SW480 (cell line): ENCODE data around the gene PVALB.
A peak's percentile ranks its signal among the peaks of the same experiment; 100 is the strongest.

ENCODE experiments used
- DNase-seq: peaks from one replicate; pipeline ENCODE4 v3.0.0-alpha.2; 2016; ENCODE audit warnings: low spot score

The PVALB gene

DNA sequence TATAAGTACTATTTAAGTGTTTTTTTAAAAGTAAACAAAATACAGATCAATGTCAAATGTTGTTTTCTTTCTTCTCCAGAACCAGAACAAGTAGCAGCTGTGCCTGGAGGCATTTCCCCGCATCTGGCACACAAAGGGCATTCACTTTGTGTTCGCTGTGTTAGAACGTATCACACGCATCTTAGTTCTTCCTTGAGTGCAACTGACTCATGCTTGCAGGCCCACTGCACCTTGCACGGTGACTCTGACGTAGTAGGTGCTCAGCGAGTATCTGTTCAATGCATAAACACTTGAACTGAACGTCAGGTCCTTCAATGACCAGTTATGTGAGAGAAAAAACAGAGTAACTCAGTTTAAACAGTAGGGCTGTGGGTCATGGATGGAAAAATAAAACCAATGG is 44.4 kb downstream of the PVALB start:
- no peak for DNase-seq

DNA sequence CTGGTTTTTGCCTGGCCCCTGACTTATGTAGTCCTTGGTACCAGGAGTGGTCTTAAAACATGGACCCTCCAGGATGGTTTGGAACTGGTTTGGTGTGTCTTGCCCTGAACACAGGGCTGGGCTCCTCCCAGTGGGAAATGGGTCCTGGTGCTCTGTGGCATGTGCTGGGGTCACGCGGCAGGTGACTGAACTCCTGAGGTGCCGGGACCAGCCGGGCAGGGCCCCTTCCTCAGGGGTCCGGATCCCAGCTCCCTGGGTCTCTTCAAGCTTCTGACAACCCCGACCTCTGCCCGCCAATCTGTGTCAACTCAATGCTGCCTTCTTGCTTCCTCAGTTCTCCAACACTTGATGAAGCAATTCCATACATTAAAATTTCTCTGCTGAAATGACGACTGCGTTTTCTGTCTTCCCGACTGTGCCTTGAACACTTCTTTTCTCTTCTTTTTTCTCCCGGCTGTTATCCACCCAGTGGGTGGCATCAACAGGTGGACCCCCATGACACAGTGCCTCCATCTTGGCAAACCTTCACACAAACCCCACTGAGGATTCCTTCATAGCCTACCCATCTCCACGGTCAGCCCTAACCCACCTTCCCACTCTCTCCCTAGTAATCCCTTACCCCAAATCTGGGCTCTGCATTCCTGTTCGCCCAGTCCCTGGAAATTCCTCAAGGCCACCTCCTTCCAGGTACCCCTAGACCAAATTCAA is 45.3 kb downstream of the PVALB start:
- no peak for DNase-seq

DNA sequence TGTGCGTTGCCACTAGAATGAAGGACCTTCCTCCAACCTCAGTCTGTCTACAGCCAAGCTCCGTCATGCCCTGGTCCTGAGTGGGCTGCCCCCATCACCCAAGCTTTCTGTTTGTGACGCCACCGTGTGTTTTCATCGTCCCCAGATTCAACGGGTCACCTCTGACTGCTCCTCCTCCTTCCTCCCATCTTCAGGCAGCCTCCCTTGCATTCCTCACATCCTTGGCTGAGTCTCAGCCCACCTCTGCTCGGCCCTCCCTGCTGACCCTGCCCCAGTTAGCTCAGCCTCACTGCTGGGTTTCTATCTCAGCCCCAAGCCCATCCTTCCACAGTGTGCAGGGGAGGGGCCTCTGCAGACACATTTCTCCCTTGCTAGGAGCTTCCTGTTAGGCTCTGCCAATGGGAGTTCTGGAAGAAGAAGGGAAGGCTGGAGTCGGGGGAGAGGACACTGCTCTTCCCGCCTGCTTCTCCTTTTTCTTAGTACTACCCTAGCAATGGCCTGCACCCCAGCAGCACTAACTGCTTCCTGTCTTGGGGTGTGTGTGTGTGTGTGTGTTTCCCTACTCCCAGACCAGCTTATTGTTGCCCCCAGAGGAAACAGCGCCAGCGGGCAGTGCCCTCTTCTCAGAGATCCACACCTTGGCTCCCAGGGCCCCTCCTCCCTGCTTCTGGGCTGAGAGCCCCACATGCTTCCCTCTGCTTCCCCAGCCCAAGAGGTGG is 46.2 kb downstream of the PVALB start:
- no peak for DNase-seq

DNA sequence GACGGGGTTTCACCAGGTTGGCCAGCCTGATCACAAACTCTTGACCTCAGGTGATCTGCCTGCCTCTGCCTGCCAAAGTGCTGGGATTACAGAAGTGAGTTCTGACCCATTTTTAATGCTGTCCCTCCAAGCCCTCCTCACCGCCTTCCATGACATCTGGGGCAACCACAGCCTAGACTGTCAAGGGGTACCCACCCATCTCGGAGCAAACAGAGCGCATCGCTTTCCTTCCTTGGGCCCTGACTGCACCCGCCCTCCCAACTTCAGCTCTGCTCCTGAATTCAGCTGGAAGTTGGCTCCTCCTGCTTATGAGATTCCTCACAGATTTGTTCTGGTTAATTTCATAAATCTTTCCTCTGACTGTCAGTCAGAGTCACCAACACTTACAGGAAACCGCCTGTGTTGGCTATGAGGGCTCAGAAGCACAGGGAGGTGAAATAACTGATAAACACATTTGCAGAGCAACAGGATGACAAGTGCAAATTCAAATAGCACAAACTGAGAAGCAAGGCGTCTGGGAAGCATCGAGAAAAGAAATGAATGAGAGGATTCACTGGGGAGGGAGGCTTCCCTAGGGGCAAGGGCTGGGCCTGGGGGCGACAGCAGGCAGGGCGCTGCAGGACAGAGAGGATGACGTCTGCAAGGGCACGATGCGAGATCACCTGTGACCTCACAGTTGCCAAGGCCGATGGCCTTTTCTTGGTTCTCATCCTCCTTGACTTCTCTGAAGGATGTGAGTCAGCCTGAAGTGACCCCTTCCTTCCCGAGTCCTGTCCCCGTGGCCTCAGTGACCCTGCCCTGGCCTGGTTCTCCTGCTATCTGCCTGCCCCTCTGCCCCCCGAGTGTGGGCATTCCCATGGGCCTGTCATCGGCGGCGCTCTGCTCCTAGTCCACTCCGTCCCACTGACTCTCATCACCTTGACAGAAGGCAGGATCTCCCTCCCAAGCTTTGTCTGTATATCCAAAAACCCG is 47.0 kb downstream of the PVALB start:
- DNase-seq = no peak

DNA sequence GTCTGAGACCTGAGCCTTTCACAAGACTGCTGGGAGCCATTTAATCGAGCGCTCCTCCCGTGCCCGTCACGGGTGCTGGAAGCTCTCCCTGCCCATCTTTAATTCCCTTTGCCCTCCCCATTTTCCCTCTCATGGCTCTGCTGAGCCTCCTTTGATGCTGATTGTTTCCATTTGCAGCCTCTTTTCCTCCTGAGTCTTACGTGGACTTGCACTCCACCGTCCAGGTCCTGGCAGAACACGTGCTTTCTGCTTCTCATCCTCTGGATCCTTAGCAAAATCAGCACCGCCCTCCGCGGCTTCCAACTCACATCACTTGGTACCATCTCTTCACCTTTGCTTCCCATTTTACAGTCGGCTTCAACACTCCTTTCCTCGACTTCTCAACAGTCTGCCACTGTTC is 48.2 kb downstream of the PVALB start:
- no peak for DNase-seq

DNA sequence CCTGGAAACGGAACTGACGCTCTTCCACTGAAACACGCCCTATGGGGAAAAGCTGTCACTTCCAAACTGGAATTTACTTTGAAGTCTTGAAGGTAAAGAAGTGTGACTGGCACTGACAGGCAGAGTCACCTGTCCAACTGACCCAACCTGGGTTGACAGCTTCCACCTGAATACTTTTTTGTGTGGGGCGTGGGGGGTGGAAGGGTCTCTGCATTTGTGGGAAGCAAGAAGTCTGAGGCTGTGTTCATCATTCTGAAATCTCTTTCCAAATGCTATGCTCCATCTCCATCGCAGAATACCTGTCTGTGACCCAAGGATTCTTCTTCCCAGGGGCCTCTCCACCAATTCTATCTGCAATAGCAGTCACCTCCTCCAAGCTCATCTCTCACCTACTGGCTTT is 48.7 kb downstream of the PVALB start:
- DNase-seq = no peak

DNA sequence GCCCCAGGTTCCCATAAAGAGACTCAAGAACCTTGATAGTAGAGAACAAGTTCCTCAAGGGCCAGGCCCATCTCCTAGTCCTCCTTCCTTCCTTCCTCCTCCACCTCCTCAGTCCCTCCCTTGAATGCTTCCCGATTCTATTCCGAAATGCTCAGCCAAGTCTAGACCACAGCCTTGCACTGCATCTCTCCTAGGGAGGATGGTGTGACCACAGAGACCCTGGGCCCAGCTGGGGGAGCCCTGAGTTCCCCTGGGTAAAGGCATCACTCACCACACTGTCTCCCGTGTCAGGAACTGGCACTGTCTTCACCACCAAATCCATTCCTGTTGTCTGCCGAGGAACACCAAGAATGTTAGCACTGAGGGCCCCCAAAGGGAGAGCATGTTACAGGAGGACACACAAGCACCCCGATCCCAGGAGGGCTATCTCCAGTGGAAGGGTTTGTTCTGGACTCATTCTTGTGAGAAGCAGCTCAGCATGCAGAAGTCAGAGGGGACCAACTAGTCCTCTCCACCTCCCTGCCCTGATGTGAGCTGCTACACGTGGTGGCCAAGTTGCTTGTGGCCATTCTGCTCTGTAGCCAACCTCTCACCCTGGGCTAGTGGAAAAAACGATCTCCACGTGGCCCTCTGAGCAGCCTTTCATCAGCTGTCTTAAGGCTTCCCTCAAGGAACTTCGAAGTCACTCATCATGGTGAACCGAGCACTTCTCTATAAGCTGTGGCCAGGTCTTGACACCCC is 49.6 kb downstream of the PVALB start:
- DNase-seq = no peak

DNA sequence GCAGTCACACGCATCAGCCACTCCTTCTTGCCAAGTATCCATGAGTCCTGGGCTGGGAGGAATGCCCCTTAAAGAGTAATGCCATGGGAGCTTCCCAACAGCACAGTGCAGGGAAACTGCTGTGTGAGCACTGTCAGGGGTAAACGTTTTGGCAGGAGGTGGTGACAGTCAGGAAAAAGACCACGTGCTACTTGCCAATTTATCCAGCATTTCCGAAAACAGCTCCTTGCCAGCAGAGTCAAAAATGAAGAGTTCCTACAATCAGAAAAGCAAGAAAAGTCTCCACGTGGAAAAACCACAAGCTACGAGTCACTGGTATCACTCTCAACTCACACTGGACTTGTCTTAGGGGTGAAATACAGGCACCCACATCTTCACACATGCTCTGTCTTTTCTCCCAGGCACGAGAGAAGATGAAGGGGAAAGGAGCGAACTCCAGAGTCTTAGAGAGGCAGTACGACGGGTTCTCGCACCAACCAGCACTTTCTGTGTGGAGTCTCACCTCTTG is 50.8 kb downstream of the PVALB start:
- DNase-seq = no peak

DNA sequence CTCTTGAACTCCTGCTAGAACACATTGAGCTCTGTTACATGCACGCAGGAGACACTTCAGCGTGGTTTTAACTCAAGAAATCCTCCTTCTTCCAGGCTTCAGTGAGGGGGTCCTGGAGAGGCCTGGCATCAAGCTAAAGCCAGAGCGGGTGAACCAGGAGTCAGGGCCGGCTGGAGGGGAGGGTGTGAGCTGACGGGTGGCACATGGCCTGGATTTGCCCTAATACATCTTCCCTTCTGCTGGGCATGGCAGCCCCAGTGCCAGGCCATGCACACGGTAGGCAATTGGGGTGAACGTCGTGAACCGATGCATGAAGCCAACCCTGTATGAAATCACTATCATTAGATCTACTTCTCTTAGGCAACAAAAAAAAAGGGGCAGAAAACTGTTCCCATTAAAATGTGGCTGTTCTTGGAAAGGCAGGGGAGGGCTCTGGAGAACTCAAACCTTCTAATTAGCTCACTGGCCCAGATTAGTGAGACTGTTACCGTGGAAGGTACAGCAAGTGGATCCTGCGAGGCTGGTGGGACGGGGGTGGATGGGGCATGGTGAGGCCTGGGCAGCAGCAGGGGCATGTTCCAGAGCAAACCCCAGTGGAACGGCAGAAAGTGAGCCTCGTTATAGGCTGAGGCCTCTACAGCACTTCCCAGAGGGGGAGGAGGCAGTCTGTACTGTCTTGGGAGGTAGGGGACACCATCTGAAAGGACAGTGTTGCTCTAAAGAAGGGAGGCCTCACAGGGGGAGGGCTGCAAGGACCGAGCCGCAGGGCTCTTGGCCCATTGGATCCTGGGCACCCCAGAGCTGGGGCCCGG is 51.5 kb downstream of the PVALB start:
- DNase-seq = no peak

DNA sequence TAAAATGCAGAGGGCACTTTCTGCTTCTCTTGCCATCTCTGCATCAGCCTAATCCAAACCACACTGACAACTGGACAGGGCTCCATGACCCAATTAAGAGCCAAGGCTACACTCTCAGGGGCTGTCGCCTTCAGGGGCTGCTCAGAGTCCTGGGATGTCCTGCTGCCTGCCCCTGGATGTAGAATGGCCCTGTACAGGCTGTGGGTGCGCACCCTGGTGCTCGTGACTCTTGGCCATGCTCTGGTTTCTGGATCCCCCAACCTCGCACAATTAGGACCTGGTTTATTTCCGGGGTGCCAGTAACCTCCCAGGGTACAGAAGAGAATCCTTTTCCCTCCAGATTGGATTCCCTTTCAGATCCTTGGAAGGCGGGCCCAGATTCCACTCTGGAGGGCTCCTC is 52.2 kb downstream of the PVALB start:
- DNase-seq = no peak

DNA sequence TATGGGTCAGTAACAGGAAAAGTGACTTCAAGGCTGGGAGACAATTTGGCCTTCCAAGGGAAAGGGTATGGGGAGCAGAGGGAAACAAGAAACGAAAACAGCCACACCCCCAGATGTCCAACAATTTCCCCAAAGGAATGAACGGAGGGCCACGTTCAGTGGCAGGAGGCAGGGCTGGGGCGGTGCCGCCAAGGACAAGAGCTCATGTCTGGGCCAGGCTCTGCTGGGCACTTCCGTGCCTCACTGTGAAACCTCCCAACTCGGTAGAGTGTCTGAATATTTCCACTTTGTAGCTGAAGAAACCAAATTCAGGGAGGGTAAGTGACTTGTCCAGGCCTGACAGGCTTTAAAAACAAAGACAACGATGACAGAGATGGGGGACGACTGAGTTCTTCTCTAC is 52.8 kb downstream of the PVALB start:
- DNase-seq = no peak

DNA sequence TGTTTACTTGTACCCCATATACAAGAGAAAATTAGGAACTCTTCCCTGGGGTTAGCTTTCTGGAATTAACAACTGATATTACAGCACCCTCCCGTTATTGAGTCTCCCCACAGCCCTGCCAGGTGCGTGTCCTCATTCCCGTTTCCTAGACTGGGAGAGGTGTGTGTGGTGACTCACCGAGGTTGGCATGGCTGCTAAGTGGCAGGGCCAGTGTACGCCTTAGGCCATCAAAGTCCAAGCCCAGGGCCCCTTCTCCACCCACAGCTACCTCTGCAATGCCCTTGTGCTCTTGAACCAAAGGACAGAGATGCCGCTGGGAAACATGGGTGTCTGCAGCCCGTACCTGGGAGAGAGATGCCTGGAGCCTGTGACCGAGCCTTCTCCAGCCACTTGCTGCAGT is 53.3 kb downstream of the PVALB start:
- peak; percentile 36 for DNase-seq

DNA sequence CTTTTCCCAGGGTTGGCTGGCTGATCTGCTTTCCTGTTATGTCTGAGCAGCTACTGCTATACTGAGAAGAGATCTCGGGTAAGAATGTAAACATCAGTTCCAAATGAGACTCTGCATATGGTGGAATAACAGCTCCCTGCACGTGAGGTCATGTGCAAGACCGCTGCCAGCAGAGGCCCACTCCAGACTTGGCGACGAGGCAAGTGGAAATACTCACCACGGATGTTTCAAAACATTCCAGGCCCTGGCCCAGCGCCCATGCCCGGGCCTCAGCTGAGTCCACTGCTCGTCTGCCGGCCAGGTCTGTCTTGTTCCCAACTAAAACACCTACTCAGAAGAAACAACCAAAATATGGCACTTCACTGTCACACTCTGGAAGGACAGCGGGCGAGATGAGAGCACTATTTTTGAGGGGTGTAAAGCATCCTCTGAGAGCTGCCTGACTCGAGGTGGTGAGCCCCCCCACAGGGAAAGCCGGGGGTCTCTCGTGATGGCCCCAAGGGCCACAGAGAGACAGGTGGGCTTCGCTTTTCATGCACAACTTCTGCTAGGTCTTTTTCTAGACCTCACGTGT is 54.1 kb downstream of the PVALB start:
- no peak for DNase-seq

DNA sequence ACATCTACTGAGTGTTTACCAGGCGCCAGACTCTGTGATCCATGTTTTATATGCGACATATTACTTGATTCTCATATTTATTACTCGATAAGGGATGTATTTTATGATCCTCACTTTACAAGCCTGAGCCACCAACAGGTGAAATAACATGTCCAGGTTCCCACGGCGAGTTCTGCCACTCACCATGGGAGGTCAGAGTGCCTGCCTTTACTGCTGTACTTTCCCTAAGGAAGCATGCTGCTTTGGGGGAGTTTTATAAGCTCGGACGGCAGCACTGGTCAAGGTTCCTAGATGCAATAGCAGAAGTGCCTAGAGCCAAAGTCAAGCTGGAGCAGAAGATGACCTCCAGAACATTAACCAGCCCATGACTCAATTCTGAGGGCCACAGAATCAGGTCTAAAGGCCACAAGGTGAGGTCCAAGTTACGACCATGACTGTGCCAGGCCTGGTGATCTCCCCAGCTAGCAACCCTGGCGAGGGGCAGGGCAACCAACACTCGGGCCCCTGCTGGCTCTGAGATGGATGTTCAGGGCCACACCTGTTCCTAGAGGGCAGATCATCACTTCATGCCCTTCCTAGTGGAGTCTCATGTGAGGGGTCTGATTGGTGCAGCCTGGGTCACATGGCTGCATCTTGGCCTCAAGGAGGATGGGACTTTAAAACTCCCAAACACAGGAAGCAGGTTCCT is 55.1 kb downstream of the PVALB start:
- DNase-seq = no peak

DNA sequence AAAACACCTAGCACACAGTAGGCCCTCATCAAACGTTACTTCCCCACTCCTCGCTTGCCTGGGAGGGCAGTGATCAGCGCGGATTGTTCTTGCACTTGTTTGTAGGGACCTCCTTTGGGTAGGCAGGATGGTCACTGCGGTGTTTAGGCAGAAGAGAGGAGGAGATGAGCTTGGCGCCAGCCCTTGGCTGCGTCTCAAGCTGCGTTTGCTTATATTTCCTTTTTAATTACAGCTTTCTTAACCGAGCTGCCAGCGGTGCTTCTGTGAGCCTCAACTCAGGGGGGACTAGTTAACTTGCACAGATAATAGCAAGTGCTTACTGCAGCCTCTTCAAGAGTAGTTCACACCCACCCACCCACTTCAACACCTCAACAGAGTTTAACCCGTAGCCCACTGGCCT is 56.0 kb downstream of the PVALB start:
- DNase-seq = no peak

DNA sequence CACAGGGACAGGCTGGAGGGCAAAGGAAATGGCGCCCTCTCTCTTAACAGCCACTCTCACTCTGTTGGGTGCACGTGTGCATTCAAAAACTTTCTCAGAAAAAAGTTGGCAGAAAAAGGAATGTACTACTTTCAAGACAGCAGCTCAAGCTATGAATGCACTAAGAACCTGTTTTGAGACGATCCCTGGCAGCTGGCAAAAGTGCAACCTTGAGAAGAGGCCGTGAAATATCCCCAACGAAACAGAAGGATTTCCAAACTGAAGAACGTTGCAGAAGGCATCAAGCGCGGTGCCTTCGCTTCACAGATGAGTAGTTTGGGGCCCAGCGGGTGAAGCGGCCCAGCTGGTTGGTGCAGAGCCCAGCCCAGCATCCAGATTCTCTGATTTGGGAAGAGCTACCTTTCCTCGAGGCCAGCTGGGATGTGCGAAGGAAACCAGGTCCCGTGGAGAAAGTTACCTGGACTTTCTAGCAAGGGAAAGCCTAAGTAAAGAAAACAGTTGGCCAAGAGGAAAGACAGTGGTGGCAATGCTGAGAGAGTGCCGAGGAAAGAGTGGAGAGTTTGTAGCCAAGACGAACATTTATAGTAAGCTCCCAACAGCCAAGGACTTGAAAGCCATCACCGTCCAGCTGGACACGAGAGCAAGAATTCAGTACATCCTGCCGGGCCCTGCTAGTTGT is 57.2 kb downstream of the PVALB start:
- no peak for DNase-seq

DNA sequence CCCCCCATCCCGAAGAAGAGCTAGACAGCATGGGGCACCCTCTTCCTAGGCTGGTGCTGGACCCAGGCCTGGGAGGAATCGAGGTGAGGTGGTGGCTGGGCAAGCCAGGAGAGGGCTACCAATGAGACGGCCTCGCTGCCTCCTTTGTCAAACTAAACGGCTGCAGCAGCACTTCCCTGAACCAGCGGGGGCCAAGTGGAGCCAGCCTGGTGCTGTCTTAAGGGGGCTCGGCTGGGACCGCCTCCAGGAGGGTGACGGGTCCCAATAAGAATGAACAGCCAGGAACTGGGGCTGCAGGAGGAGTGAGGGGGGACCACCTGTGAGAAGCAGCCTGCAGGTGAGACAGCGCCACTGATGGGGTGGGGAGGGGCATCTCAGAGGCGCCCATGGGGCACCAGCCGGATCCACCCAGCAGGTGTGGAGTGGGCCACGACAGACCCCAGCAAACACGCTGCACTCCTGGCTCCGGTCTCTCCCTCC is 58.0 kb downstream of the PVALB start:
- no peak for DNase-seq

DNA sequence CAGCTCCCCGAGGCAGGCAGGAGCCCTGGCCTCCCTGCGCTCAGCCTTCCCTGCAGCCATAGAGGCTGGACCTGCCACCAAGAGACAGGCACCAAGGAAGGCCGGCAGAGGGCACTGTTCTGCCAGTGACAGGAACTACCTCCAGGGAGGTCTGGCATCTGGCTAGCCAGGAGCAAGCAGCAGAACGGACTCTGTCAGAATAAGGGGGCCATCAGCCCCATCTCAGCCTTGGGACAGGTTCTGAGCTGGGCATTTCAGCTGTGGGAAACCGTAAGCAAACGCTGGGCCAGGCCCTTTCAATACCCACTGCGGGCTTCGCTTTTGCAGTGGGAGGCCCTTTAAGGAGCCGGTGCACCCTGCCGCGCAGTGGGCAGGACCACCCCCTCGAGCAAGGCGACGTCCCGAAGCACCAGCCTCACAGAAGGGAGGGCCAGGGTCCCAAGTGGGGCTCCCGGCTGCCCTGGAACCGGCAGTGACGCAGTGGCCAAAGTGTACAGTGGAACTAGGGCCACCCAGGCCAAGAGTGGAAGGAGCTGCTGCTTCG is 59.1 kb downstream of the PVALB start:
- DNase-seq = peak; percentile 62
